Activated T-cell treated with anti-CD3 and anti-CD28 coated beads, Interleukin-2, amount 50 U/mL, for 72 hours (primary cell): ENCODE results near the gene VPS8. TPM values are rescaled to one million over a fixed set of nuclear protein-coding genes. Genes with fewer than 3 reads are reported as not detected.

Experiments
- ATAC-seq, 2 donors: fragments of 150-1000 bp; cut with Tn5 transposase; replicated peaks in 1 of 2; 2 replicates each; pipeline ENCODE4 v1.10.0; 2021; ENCODE audit warnings: moderate library complexity in 2 of 2, mild to moderate bottlenecking in 1 of 2
- DNase-seq, 2 donors: peaks; one replicate each; pipeline ENCODE4 v3.0.0; 2021 to 2022; ENCODE audit warnings: mixed read lengths in 1 of 2
- H3K27ac Mint-ChIP-seq: one replicate; pipeline ENCODE4 v1.8.0; 2022; ENCODE audit warnings: mild to moderate bottlenecking, moderate library complexity, mixed read lengths
- H3K27me3 Mint-ChIP-seq: one replicate; pipeline ENCODE4 v1.8.0; 2022; ENCODE audit warnings: low read depth, mixed read lengths
- H3K36me3 Mint-ChIP-seq, 2 donors: one replicate each; pipeline ENCODE4 v1.8.0; 2022; ENCODE audit warnings: mixed read lengths in 2 of 2, mild to moderate bottlenecking in 1 of 2; ENCODE audit not compliant: insufficient read depth in 2 of 2
- H3K4me1 Mint-ChIP-seq: one replicate; pipeline ENCODE4 v1.8.0; 2022; ENCODE audit warnings: low read depth, mixed read lengths
- H3K4me3 Mint-ChIP-seq, 2 donors: one replicate each; pipeline ENCODE4 v1.8.0; 2022; ENCODE audit warnings: mild to moderate bottlenecking in 2 of 2, mixed read lengths in 2 of 2, moderate library complexity in 2 of 2
- H3K9me3 Mint-ChIP-seq, 2 donors: one replicate each; pipeline ENCODE4 v1.8.0; 2022; ENCODE audit warnings: mixed read lengths in 2 of 2
- total RNA-seq, 2 donors: library from RNA; stranded (reverse); gene quantifications; one replicate each; pipeline ENCODE4 v1.2.3, GENCODE V29; 2022

The VPS8 gene
- total RNA-seq, 2 donors from 2014 or later: 86.6 to 104 TPM

GRCh38 chr3:185079625-185080024 is 267.7 kb downstream of the VPS8 start:
- ATAC-seq (no peak), DNase-seq (no peak)
- Mint-ChIP-seq H3K4me3 (no peak overlapping the region), H3K4me1 (no peaks in the 10 kb centered on the region), H3K27me3 (peaks cover 7% of the 10 kb centered on the region), H3K36me3 (no peaks in the 10 kb centered on the region), H3K27ac (no peak overlapping the region), H3K9me3 (no peaks in the 10 kb centered on the region)

DNA sequence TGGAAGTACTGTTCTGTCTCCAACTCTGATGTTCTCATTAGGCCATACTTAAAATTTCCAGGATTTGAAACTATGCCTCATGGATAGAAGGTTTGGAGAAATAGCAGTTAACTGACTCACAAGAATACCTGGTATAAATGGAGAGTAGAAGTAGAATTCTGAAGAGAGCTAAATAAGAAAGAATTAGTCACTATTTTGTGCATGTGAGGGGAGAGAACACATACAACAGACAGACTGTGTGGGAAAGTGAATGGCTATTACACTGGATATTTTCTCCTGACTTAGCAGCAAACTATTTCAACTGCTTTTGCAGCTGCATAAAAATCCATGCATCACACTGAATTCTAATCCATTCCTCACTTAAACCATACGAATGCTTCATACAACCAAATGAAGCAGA is 269.6 kb downstream of the VPS8 start:
- Mint-ChIP-seq H3K27me3 (peaks cover 1% of the 10 kb centered on the region), H3K4me1 (no peaks in the 10 kb centered on the region), H3K27ac (no peak overlapping the region), H3K9me3 (no peaks in the 10 kb centered on the region), H3K36me3 (no peaks in the 10 kb centered on the region), H3K4me3 (no peak overlapping the region)
- ATAC-seq (no peak), DNase-seq (no peak)

DNA sequence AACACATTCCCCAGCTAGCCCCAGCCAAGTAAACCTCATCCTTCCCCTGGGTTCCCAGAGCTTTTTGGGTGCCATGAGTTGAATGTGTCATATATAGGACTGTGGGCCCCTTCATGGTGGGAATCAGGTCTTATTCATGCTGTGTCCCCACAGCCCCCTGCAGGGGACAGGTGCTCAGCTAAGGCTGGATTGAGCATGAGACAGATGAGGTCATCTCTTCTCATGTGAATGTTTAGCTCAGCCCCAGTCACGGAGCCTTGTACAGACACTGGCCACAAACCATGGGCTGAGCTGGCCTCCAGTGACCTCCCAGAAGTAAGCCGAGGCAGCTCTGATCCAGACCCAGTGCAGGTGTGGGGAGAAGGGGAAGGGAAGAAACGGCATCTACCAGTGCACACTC is 270.2 kb downstream of the VPS8 start:
- no peak overlapping the region for H3K27ac Mint-ChIP-seq
- no peak for ATAC-seq
- H3K4me3 Mint-ChIP-seq: no peak overlapping the region

GRCh38 chr3:185082829-185083228 is 270.9 kb downstream of the VPS8 start:
- no peaks in the 10 kb centered on the region for H3K36me3 Mint-ChIP-seq
- DNase-seq (no peak), ATAC-seq (no peak)
- H3K4me1 Mint-ChIP-seq: no peaks in the 10 kb centered on the region
- H3K27me3 Mint-ChIP-seq: no peaks in the 10 kb centered on the region
- no peak overlapping the region for H3K4me3 Mint-ChIP-seq
- H3K27ac Mint-ChIP-seq: no peak overlapping the region
- no peaks in the 10 kb centered on the region for H3K9me3 Mint-ChIP-seq

More for the DNA sequence above, 270.2 kb downstream of the VPS8 start:
- Mint-ChIP-seq H3K9me3 (no peaks in the 10 kb centered on the region), H3K27me3 (no peaks in the 10 kb centered on the region), H3K36me3 (no peaks in the 10 kb centered on the region), H3K4me1 (no peaks in the 10 kb centered on the region)
- DNase-seq: no peak

- no peak for ATAC-seq
- DNase-seq: no peak
- H3K4me3 Mint-ChIP-seq: no peak overlapping the region
- no peak overlapping the region for H3K27ac Mint-ChIP-seq
- no peaks in the 10 kb centered on the region for H3K36me3 Mint-ChIP-seq
- H3K9me3 Mint-ChIP-seq: no peaks in the 10 kb centered on the region
- no peaks in the 10 kb centered on the region for H3K4me1 Mint-ChIP-seq
- H3K27me3 Mint-ChIP-seq: no peaks in the 10 kb centered on the region
These were observed 272.4 kb downstream of the VPS8 start for GRCh38 chr3:185084402-185084801.

DNA sequence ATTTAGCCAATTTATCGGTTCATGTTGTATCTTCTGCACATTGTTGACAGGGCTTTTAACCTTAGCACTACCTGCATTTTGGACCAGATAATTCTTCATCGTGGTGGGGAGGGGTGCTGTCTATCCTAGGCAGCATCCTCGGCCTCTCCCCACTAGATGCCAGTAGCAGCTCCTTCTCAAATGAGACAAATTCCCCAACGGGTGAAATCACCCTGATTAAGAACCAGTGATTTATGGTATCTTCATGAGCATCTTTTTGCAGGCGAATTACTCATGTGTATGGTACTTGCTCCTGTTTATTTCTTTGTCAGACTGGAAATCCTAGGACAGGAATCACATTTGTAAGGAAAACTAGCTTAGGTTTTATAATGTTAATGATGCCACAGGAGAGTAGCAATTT is 272.9 kb downstream of the VPS8 start:
- Mint-ChIP-seq H3K27me3 (no peaks in the 10 kb centered on the region), H3K4me1 (no peaks in the 10 kb centered on the region), H3K36me3 (no peaks in the 10 kb centered on the region), H3K27ac (no peak overlapping the region), H3K4me3 (no peak overlapping the region), H3K9me3 (no peaks in the 10 kb centered on the region)
- DNase-seq: no peak
- ATAC-seq: no peak

DNA sequence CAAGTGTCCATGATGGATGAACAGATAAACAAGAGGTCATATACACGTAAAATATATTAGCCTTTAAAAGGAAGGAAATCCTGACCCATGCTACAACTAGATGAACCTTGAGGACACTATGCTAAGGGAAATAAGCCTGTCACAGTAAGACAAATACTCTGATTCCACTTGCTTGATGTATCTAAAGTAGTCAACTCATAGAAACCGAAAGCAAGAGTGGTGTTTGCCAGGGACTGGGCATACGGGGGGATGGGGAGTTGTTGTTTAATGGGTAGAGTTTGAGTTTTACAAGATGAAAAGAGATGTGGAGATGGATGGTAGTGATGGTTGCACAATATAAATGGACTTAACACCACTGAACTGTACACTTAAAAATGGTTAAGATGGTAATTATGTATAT is 275.5 kb downstream of the VPS8 start:
- H3K4me3 Mint-ChIP-seq: no peak overlapping the region
- H3K27me3 Mint-ChIP-seq: no peaks in the 10 kb centered on the region
- no peaks in the 10 kb centered on the region for H3K9me3 Mint-ChIP-seq
- H3K36me3 Mint-ChIP-seq: no peaks in the 10 kb centered on the region
- ATAC-seq (no peak), DNase-seq (no peak)
- no peak overlapping the region for H3K27ac Mint-ChIP-seq
- H3K4me1 Mint-ChIP-seq: no peaks in the 10 kb centered on the region

DNA sequence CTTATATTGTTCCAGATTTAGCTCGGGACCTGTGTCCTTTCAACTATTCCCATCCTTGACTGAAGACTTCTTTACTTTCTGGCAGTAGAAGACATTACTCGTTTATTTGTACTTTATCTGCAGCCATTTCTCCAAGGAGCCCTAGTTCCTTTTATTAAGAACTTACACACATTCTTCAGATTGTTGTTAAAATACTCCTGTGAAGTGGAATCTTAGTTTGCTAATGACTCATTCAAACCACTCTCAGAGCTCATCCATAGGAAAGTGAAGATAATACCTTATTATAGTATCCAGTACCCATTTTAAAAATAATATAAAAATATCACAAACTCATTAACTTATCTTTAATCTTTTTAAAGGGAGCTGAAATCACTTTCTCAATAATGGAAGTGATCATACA is 277.4 kb downstream of the VPS8 start:
- DNase-seq (no peak), ATAC-seq (no peak)
- Mint-ChIP-seq H3K9me3 (no peaks in the 10 kb centered on the region), H3K36me3 (no peaks in the 10 kb centered on the region), H3K27me3 (no peaks in the 10 kb centered on the region), H3K4me3 (no peak overlapping the region), H3K4me1 (no peaks in the 10 kb centered on the region), H3K27ac (no peak overlapping the region)

GRCh38 chr3:185089751-185090150 is 277.8 kb downstream of the VPS8 start:
- no peak overlapping the region for H3K4me3 Mint-ChIP-seq
- no peaks in the 10 kb centered on the region for H3K9me3 Mint-ChIP-seq

GRCh38 chr3:185090811-185091210 is 278.8 kb downstream of the VPS8 start:
- H3K27me3 Mint-ChIP-seq: no peaks in the 10 kb centered on the region
- no peaks in the 10 kb centered on the region for H3K36me3 Mint-ChIP-seq
- H3K27ac Mint-ChIP-seq: no peak overlapping the region
- H3K4me1 Mint-ChIP-seq: no peaks in the 10 kb centered on the region
- DNase-seq (no peak), ATAC-seq (no peak)
- no peak overlapping the region for H3K4me3 Mint-ChIP-seq
- H3K9me3 Mint-ChIP-seq: no peaks in the 10 kb centered on the region

More at GRCh38 chr3:185089751-185090150, 277.8 kb downstream of the VPS8 start:
- no peak overlapping the region for H3K27ac Mint-ChIP-seq
- H3K27me3 Mint-ChIP-seq: no peaks in the 10 kb centered on the region
- DNase-seq (no peak), ATAC-seq (no peak)
- H3K4me1 Mint-ChIP-seq: no peaks in the 10 kb centered on the region
- no peaks in the 10 kb centered on the region for H3K36me3 Mint-ChIP-seq

DNA sequence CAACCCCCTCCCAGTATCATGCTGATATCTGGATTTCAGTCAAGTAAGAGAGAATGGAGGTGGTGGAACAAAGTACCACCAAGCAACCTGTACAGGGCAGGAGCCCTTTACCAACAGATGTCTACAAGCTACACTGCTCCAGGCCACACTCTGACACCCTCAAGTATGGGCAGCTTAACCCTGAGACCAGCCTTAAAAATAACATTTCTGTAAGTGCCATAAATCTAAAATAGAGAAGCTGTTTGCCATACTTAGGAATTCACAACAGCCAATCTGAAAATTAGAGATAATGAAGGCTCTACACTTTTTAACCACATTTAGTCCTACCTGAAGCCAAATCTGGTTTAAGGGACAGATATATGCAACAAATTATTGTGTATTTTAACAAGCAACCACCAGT is 281.1 kb downstream of the VPS8 start:
- peaks cover 7% of the 10 kb centered on the region for H3K27me3 Mint-ChIP-seq
- no peak overlapping the region for H3K4me3 Mint-ChIP-seq
- H3K4me1 Mint-ChIP-seq: no peaks in the 10 kb centered on the region
- no peak for DNase-seq
- no peaks in the 10 kb centered on the region for H3K9me3 Mint-ChIP-seq
- no peak for ATAC-seq
- no peak overlapping the region for H3K27ac Mint-ChIP-seq
- H3K36me3 Mint-ChIP-seq: no peaks in the 10 kb centered on the region

DNA sequence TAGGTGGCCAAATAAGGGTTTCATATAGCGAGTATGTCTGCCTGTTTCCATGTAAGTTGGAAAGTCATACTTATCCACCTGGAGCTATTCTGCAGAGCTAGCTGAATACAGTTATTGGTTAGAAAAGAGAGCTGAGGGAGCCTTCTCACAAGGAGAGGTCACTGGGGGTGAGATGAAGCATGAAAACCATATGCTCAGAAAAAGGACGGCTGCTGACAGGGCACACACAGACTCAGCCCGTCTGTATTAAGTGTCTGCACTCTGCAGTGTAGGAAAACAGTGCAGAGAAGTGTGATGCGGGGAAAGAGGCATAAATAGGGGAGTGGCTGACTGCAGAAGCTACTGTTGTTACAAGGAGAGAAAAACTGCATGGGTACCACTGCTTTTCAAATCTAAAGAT is 282.7 kb downstream of the VPS8 start:
- peaks cover 9% of the 10 kb centered on the region for H3K27me3 Mint-ChIP-seq
- H3K4me3 Mint-ChIP-seq: no peak overlapping the region

More for the DNA sequence above, 282.7 kb downstream of the VPS8 start:
- Mint-ChIP-seq H3K9me3 (no peaks in the 10 kb centered on the region), H3K4me1 (no peaks in the 10 kb centered on the region), H3K36me3 (no peaks in the 10 kb centered on the region), H3K27ac (no peak overlapping the region)
- DNase-seq (no peak), ATAC-seq (no peak)
